PFSK-1 (cell line): ENCODE measurements around the gene TMEM80.

Experiments
- FOXP2 ChIP-seq: optimal IDR thresholded peaks from 2 replicates; pipeline ENCODE3; 2011; ENCODE audit warnings: borderline replicate concordance, control low read depth, inconsistent platforms; ENCODE audit not compliant: insufficient read depth; ENCODE audit errors: extremely low read length, extremely low read depth
- POLR2AphosphoS5 ChIP-seq: IDR thresholded peaks from 2 replicates; pipeline ENCODE4 v1.6.1; 2012; ENCODE audit warnings: low read depth, mild to moderate bottlenecking, control low read depth, low read length, moderate library complexity
- REST ChIP-seq, 2 experiments: IDR thresholded peaks; 2 replicates each; pipeline versions ENCODE4 v1.6.1 to v1.8.0; 2011 to 2012; ENCODE audit warnings: low read depth in 2 of 2, low read length in 2 of 2, control low read depth in 1 of 2, inconsistent platforms in 1 of 2, mild to moderate bottlenecking in 1 of 2, moderate library complexity in 1 of 2; ENCODE audit not compliant: insufficient read depth in 1 of 2

- TF ChIP-seq FOXP2 (no peak), POLR2AphosphoS5 (no peak), REST (IDR thresholded peaks at IDR 0.05; ENCODE audit: insufficient read depth in 1 of 2, low read depth in 2 of 2, low read length in 2 of 2) (no peak)
Measured at GRCh38 chr11:653837-654236, 41.8 kb upstream of the TMEM80 start.
